OCI-M2 (cell line): Measurements from ENCODE around the gene OPN1MW.
"Not testable (repeated sequence)": the region's sequence is repeated elsewhere in the genome, so short reads cannot be mapped to it uniquely, and the experiment has no call there.

Experiments
- DNase-seq: peaks from one replicate; lab custom pipeline; 2025; ENCODE audit not compliant: unreplicated experiment; lab: John Stamatoyannopoulos, UW

The OPN1MW gene

DNA sequence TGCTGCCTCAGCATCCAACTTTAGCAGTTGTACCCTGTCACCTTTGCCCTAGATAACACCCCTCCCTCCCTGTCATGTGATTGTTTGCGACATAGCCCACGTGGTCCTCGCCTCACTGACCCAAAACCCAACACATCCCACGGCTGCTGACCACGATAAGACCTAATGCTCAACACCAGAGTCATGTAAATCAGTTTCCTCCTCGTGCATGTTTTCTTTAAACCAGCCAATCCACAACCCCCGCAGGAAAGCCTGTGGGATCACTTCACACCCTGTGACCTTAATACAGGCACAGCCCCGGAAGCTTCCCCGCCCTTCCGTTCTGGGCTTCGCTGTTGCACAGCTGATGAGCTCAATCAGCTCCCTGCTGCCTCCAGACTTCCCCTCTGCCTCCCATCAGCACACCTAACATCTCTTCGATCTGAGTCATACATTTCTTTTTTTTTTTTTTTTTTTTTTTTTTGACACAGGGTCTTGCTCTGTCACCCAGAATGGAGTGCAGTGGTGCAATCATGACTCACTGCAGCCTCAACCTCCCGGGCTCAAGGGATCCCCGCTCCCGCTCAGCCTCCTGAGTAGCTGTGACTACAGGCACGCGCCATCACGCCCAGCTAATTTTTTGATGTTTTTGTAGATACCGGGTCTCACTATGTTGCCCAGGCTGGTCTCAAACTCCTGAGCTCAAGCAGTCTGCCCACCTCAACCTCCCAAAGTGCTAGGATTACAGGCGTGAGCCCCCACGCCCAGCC, 27.4 kb downstream of the OPN1MW start:
- DNase-seq: not testable (repeated sequence)

- DNase-seq: not testable (repeated sequence)
These were observed 28.7 kb downstream of the OPN1MW start for GRCh38 chrX:154211057-154211456.

- not testable (repeated sequence) for DNase-seq
These were observed 29.1 kb downstream of the OPN1MW start for GRCh38 chrX:154211499-154211898.

DNA sequence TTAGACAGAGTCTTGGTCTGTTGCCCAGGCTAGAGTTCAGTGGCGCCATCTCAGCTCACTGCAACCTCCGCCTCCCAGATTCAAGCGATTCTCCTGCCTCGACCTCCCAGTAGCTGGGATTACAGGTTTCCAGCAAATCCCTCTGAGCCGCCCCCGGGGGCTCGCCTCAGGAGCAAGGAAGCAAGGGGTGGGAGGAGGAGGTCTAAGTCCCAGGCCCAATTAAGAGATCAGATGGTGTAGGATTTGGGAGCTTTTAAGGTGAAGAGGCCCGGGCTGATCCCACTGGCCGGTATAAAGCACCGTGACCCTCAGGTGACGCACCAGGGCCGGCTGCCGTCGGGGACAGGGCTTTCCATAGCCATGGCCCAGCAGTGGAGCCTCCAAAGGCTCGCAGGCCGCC, 37.1 kb downstream of the OPN1MW start, which contains the start of gene OPN1MW2:
TSS of gene OPN1MW2 (plus strand) at position 301 of the 400 bp plus-strand sequence. CDS start at position 361, 60 bp downstream.
- DNase-seq: not testable (repeated sequence)

DNA sequence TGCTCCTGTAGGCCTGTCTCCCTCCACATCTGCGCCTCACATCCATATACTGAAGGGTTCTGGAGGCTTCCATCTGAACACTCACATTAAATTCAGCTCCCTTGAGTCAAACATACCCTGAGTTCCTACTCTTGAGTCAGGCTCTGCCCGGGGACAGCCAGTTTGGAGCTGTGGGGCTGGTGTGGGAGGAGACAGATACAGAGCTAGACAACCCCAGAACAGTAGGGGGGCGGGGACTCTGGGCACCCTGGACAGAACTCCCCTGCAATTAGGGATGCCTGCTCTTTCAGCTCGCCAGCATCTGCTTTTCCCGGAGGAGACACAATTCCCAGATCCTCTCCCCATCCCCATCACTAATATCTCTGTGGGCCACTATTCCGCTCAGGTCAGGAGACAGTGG, 42.9 kb downstream of the OPN1MW start:
- DNase-seq: not testable (repeated sequence)

- DNase-seq: not testable (repeated sequence)
These were observed 44.3 kb downstream of the OPN1MW start for GRCh38 chrX:154226706-154227105.

- not testable (repeated sequence) for DNase-seq
These were observed 49.0 kb downstream of the OPN1MW start for GRCh38 chrX:154231443-154231842.

GRCh38 chrX:154233620-154234019, 51.2 kb downstream of the OPN1MW start:
- DNase-seq: not testable (repeated sequence)

- DNase-seq: not testable (repeated sequence)
These were observed 56.7 kb downstream of the OPN1MW start for GRCh38 chrX:154238939-154239559.

GRCh38 chrX:154239982-154240503, 57.6 kb downstream of the OPN1MW start:
- DNase-seq: not testable (repeated sequence)
